A673 (cell line): ENCODE results near the gene UAP1L1. TPM values are rescaled to one million over a fixed set of nuclear protein-coding genes. Genes with fewer than 3 reads are reported as not detected.
A peak's percentile ranks its signal among the peaks of the same experiment; 100 is the strongest.

Source experiments
- BruUV-seq: library from RNA; stranded (reverse); fragments of 400-500 nt; replicated peaks from 2 replicates; lab custom pipeline; 2021; lab: Mats Ljungman, UMichigan
- CTCF ChIA-PET: fragments of 300-600 bp; sonication (Branson Sonifier 250); formaldehyde crosslinking; loops from one replicate; lab custom pipeline; 2022; ENCODE audit warnings: antibody characterized with exemption; lab: Charles Lee
- POLR2A ChIA-PET: fragments of 300-600 bp; sonication (Branson Sonifier 250); formaldehyde crosslinking; loops from one replicate; lab custom pipeline; 2022; ENCODE audit warnings: antibody characterized with exemption; ENCODE audit not compliant: low non-redundant PET; lab: Charles Lee
- DNase-seq: peaks from one replicate; pipeline ENCODE4 v3.0.0-alpha.2; 2015; ENCODE audit warnings: low spot score
- H3K27ac ChIP-seq: fragments of 200-600 bp; sonication (generic); 2 replicates; pipeline ENCODE4 v1.5.1; 2016; ENCODE audit warnings: mixed run types, low read depth, mild to moderate bottlenecking, mixed read lengths, antibody characterized with exemption, low read length; ENCODE audit not compliant: poor library complexity, severe bottlenecking
- H3K27me3 ChIP-seq: fragments of 200-600 bp; sonication (generic); replicated peaks from 2 replicates; pipeline ENCODE4 v1.6.1; 2017; ENCODE audit warnings: mixed run types, low read depth, mild to moderate bottlenecking, mixed read lengths, antibody characterized with exemption, low read length; ENCODE audit not compliant: insufficient read depth, poor library complexity
- H3K36me3 ChIP-seq: fragments of 200-600 bp; sonication (generic); 2 replicates; pipeline ENCODE4 v1.6.1; 2016; ENCODE audit warnings: mixed run types, mild to moderate bottlenecking, mixed read lengths, antibody characterized with exemption, low read length; ENCODE audit not compliant: insufficient read depth, poor library complexity, severe bottlenecking
- H3K4me1 ChIP-seq: fragments of 200-600 bp; sonication (generic); 2 replicates; pipeline ENCODE4 v1.6.1; 2017; ENCODE audit warnings: mixed run types, mild to moderate bottlenecking, mixed read lengths, antibody characterized with exemption, low read length; ENCODE audit not compliant: insufficient read depth, poor library complexity, severe bottlenecking
- H3K4me3 ChIP-seq: fragments of 200-600 bp; sonication (generic); 2 replicates; pipeline ENCODE4 v1.5.1; 2016; ENCODE audit warnings: low read depth, mixed run types, mild to moderate bottlenecking, mixed read lengths, low read length; ENCODE audit not compliant: poor library complexity, severe bottlenecking
- H3K9me3 ChIP-seq: fragments of 200-600 bp; sonication (generic); 2 replicates; pipeline ENCODE4 v1.6.1; 2016; ENCODE audit warnings: mixed run types, low read depth, mild to moderate bottlenecking, mixed read lengths, antibody characterized with exemption, low read length; ENCODE audit not compliant: poor library complexity, severe bottlenecking
- CTCF ChIP-seq: fragments of 300-800, 200-600 bp; sonication (generic); conservative IDR thresholded peaks from 2 replicates; pipeline ENCODE4 v1.5.1; 2017; ENCODE audit warnings: low read depth, mild to moderate bottlenecking, antibody characterized with exemption, low read length, moderate library complexity, mixed read lengths
- EZH2 ChIP-seq: fragments of 200-600 bp; sonication (generic); IDR thresholded peaks from 2 replicates; pipeline ENCODE4 v1.6.1; 2017; ENCODE audit warnings: borderline replicate concordance, low read depth, mild to moderate bottlenecking, mixed read lengths, antibody characterized with exemption, low read length; ENCODE audit not compliant: poor library complexity, severe bottlenecking
- intact Hi-C: fragments of 100-400 bp; cut with micrococcal nuclease; formaldehyde crosslinking; loops from one replicate; pipeline ENCODE4 v1.10.0; 2022; ENCODE audit not compliant: unreplicated experiment
- total RNA-seq: library from RNA; stranded (reverse); gene quantifications from 2 replicates; pipeline ENCODE4 v1.2.3, GENCODE V29; 2021

Gene UAP1L1
- total RNA-seq, 1 experiment from 2014 or later, result 11.2 TPM

DNA sequence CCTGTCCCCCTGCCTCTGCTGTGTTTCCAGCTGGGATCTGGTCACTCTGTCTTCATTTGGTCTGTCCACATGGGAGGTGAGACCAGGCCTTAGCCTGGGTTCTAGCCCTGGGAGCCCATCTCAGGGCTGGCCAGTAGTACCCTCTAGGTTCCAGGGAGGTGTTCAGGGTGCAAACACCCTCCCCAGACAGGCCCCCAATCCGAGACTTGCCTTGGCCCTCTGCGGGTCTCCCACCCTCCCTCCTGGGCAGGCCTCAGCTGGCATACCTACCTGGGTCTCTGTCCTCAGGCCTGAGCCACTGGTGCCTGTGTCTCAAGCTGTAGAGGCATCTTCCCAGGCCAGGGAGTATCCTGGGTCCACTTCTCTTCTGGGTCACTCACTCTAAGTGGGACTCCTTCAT is 6.0 kb upstream of the UAP1L1 start:
- peak overlapping the region; percentile 61 for H3K4me3 ChIP-seq
- POLR2A ChIA-PET, result interaction anchor here (0.7 kb wide), 1 partner anchor 152 kb away, joined by 3 read pairs; no protein-coding TSS in a partner anchor
- CTCF ChIA-PET, result interaction anchor here (0.6 to 1.8 kb wide), 3 partner anchors 23 to 165 kb away, joined by 3 to 5 read pairs (median 4); no protein-coding TSS in a partner anchor
- H3K9me3 ChIP-seq, result no peaks in the 10 kb centered on the region
- BruUV-seq, result no TSS peak
- TF ChIP-seq EZH2 (no peak), CTCF (no peak)
- peaks cover 15% of the 10 kb centered on the region for H3K4me1 ChIP-seq
- intact Hi-C loops, result no loop called here
- H3K36me3 ChIP-seq, result no peaks in the 10 kb centered on the region
- no peaks in the 10 kb centered on the region for H3K27me3 ChIP-seq
- H3K27ac ChIP-seq, result peak overlapping the region; percentile 68
- DNase-seq, result no peak

- BruUV-seq, result no TSS peak
- TF ChIP-seq CTCF (no peak), EZH2 (no peak)
- Histone ChIP-seq H3K36me3 (peaks cover under 1% of the 10 kb centered on the region), H3K27me3 (no peaks in the 10 kb centered on the region), H3K4me3 (no peak overlapping the region), H3K4me1 (peaks cover 19% of the 10 kb centered on the region), H3K9me3 (no peaks in the 10 kb centered on the region), H3K27ac (no peak overlapping the region)
- DNase-seq, result no peak
- intact Hi-C loops, result no loop called here
- ChIA-PET POLR2A (no interaction called here), CTCF (no interaction called here)
These were observed 3.3 kb upstream of the UAP1L1 start for GRCh38 chr9:137073992-137074399.

DNA sequence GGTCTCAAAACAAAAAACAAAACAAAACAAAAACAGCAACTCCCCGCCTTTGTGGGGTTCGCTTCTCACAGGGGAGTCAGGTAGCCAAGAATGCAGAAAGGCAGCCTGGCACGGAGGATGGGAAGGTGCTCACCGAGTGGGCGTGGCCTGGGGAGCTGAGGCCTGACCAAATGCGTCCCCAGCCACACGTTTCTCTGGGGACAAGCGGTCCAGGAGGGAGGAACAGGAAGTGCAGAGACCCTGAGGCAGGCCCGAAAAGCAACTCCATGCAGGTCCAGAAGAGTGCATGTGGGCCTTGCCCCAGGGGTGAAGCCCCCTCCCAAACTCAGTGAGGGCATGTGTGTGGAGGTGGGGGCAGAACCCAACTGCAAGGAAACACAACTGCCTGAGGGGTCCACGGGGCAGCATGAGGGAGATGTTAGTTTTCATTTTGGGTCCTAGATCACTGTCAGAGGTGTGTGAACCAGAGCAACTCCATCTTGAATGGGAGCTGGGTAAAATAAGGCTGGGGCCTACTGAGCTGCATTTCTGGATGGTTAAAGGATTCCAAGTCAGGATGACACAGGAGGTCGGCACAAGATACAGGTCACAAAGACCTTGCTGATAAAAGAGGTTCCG is 2.6 kb upstream of the UAP1L1 start:
- Histone ChIP-seq H3K27ac (no peak overlapping the region), H3K9me3 (no peaks in the 10 kb centered on the region), H3K4me3 (no peak overlapping the region), H3K36me3 (peaks cover 5% of the 10 kb centered on the region), H3K4me1 (peaks cover 14% of the 10 kb centered on the region), H3K27me3 (no peaks in the 10 kb centered on the region)
- no peak for DNase-seq
- POLR2A ChIA-PET, result no interaction called here
- intact Hi-C loops, result no loop called here
- CTCF ChIA-PET, result no interaction called here
- TF ChIP-seq EZH2, result no peak
- no peak for TF ChIP-seq CTCF
- no TSS peak for BruUV-seq
